Gastroesophageal sphincter (tissue), 4 donors: Measurements from ENCODE around the gene DOCK9. TPM values are rescaled to one million over a fixed set of nuclear protein-coding genes. Genes with fewer than 3 reads are reported as not detected.

Experiments
- ATAC-seq: fragments of 150-250 bp; one replicate; pipeline ENCODE4 v1.9.1; 2016; ENCODE audit warnings: mild to moderate bottlenecking, moderate library complexity
- H3K27ac ChIP-seq, 4 donors: fragments of 200-600 bp; sonication (generic) in 3 of 4; 1 replicate in 3 of 4; 2 replicates in 1 of 4; pipeline ENCODE4 v1.5.1; 2016 to 2019
- H3K27me3 ChIP-seq: fragments of 200-600 bp; sonication (generic); one replicate; pipeline ENCODE4 v1.5.1; 2019
- H3K36me3 ChIP-seq, 2 donors: fragments of 200-600 bp; sonication (generic); one replicate each; pipeline ENCODE4 v1.5.1; 2019; ENCODE audit warnings: control low read depth in 1 of 2
- H3K4me1 ChIP-seq, 3 donors: fragments of 200-600 bp; sonication (generic); 1 replicate in 2 of 3; 2 replicates in 1 of 3; pipeline ENCODE4 v1.5.1; 2016 to 2019; ENCODE audit warnings: control low read depth in 2 of 3
- H3K4me3 ChIP-seq, 2 donors: fragments of 200-600 bp; sonication (generic); one replicate each; pipeline ENCODE4 v1.5.1; 2019; ENCODE audit warnings: mild to moderate bottlenecking in 1 of 2, moderate library complexity in 1 of 2
- H3K9me3 ChIP-seq, 3 donors: fragments of 200-600 bp; sonication (generic); one replicate each; pipeline ENCODE4 v1.5.1; 2017 to 2019; ENCODE audit warnings: control low read depth in 2 of 3
- EP300 ChIP-seq: sonication (generic); formaldehyde crosslinking; IDR thresholded peaks from one replicate; pipeline ENCODE4 v1.6.1; 2017; ENCODE audit warnings: antibody characterized with exemption, mild to moderate bottlenecking
- POLR2A ChIP-seq, 2 donors: fragments of 450-650 bp; IDR thresholded peaks; one replicate each; pipeline ENCODE4 v1.6.1; 2017; ENCODE audit warnings: antibody characterized with exemption in 2 of 2, mild to moderate bottlenecking in 2 of 2, moderate library complexity in 1 of 2
- POLR2AphosphoS5 ChIP-seq: sonication (generic); formaldehyde crosslinking; IDR thresholded peaks from one replicate; pipeline ENCODE4 v1.6.1; 2017; ENCODE audit warnings: antibody characterized with exemption
- WGBS, 2 donors: methylation state at CpG; one replicate each; pipeline ENCODE4 v1.1.5; 2018; ENCODE audit warnings: low coverage in 1 of 2; 5-methylcytosine and 5-hydroxymethylcytosine counted together
- total RNA-seq, 4 donors: library from RNA; depleted of rRNA; stranded (reverse); fragments of >200 nt; gene quantifications; one replicate each; pipeline ENCODE4 v1.1.0, GENCODE V29; 2016
- TF ChIP-seq, protein P1 (sequence below), 4 experiments: fragments of 200-600 bp in 2 of 4; fragments of 450-650 bp in 2 of 4; sonication (generic) in 1 of 4; IDR thresholded peaks; one replicate each; pipeline ENCODE4 v1.5.1; 2017 to 2019; ENCODE audit warnings: antibody characterized with exemption in 4 of 4, mild to moderate bottlenecking in 2 of 4, moderate library complexity in 2 of 4

The DOCK9 gene
- total RNA-seq, 4 donors from 2014 or later = 84.1 to 203 (median 150) TPM

DNA sequence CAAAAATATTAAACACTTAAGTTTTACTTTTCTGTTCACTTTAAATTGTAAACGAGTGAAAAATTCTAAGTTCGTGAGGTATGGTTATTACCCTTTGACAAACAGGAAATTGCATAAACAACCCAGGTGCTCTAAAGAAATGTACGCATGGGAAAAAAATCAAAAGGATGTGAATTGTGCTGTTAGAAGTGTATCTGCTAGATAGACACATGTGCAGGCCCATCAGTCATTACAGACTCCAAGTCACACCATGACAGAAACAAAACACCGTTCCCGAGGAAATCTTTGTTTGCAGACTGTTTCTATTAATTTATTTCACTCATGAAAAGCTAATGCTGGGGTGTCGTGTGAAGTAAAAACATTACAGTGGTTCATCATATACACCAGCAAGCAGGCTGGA, 17.0 kb upstream of the DOCK9 start:
- Histone ChIP-seq H3K36me3 (no peaks in the 10 kb centered on the region), H3K9me3 (no peaks in the 10 kb centered on the region), H3K4me1 (peaks cover 0 to 46% (median 16%) of the 10 kb centered on the region in 3 donors), H3K27ac (no peak overlapping the region), H3K4me3 (no peak overlapping the region), H3K27me3 (no peaks in the 10 kb centered on the region)
- TF ChIP-seq POLR2AphosphoS5 (no peak), POLR2A (IDR thresholded peaks at IDR 0.05) (no peak), EP300 (no peak)
- TF ChIP-seq, protein P1, sequence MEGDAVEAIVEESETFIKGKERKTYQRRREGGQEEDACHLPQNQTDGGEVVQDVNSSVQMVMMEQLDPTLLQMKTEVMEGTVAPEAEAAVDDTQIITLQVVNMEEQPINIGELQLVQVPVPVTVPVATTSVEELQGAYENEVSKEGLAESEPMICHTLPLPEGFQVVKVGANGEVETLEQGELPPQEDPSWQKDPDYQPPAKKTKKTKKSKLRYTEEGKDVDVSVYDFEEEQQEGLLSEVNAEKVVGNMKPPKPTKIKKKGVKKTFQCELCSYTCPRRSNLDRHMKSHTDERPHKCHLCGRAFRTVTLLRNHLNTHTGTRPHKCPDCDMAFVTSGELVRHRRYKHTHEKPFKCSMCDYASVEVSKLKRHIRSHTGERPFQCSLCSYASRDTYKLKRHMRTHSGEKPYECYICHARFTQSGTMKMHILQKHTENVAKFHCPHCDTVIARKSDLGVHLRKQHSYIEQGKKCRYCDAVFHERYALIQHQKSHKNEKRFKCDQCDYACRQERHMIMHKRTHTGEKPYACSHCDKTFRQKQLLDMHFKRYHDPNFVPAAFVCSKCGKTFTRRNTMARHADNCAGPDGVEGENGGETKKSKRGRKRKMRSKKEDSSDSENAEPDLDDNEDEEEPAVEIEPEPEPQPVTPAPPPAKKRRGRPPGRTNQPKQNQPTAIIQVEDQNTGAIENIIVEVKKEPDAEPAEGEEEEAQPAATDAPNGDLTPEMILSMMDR (IDR thresholded peaks at IDR 0.05) = no peak
- ATAC-seq = no peak
- 70 to 76% methylated on average over 6 of the region's 6 CpGs for WGBS, 2 donors

DNA sequence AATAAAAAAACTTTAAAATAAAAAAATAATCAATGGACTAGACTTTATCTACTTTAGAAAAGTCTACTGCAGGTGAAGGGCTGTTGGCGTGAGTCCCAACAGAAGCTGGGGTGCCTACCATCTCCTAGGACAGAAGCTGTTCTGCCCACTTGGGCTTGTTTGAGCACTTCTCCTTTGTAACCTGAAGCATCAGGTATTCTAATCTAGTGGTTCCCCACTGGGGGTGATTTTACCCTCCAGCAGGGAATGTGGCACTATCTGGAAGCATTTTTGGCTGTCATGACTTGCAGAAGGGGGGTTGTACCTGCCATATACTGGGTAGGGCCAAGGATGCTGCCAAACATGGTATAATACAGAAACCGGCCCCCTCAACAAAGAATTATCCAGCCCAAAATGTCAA, 16.2 kb upstream of the DOCK9 start:
- 100% methylated on average over 2 of the region's 2 CpGs for WGBS, 2 donors
- peaks cover 0 to 40% (median 13%) of the 10 kb centered on the region in 3 donors for H3K4me1 ChIP-seq
- H3K27me3 ChIP-seq = no peaks in the 10 kb centered on the region
- no peak overlapping the region for H3K4me3 ChIP-seq
- H3K27ac ChIP-seq = no peak overlapping the region
- no peak for ATAC-seq
- TF ChIP-seq EP300 (no peak), POLR2A (IDR thresholded peaks at IDR 0.05) (no peak), POLR2AphosphoS5 (no peak)
- TF ChIP-seq, protein P1 (IDR thresholded peaks at IDR 0.05) = no peak
- no peaks in the 10 kb centered on the region for H3K36me3 ChIP-seq
- H3K9me3 ChIP-seq = no peaks in the 10 kb centered on the region

DNA sequence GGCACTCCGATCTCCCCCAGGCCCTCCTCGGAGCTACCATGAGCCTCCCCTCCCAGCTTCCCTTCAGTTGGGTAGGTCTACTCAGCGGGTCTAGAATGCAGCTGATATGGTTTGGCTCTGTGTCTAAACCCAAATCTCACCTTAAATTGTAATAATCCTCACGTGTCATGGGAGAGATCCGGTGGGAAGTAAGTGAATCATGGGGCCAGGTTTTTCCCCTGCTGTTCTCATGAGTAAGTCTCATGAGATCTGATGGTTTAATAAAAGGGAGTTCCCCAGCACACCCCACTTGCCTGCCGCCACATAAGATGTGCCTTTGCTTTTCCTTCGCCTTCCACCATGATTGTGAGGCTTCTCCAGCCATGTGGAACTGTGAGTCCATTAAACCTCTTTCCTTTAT, 14.5 kb upstream of the DOCK9 start:
- TF ChIP-seq POLR2AphosphoS5 (no peak), POLR2A (IDR thresholded peaks at IDR 0.05) (no peak), EP300 (no peak)
- TF ChIP-seq, protein P1 (IDR thresholded peaks at IDR 0.05) = no peak
- Histone ChIP-seq H3K9me3 (no peaks in the 10 kb centered on the region), H3K4me3 (no peak overlapping the region), H3K4me1 (peaks cover 0 to 40% (median under 1%) of the 10 kb centered on the region in 3 donors), H3K36me3 (no peaks in the 10 kb centered on the region), H3K27ac (no peak overlapping the region), H3K27me3 (no peaks in the 10 kb centered on the region)
- WGBS, 2 donors = 50 to 73% methylated on average over 2 to 7 of the region's 7 CpGs
- no peak for ATAC-seq

DNA sequence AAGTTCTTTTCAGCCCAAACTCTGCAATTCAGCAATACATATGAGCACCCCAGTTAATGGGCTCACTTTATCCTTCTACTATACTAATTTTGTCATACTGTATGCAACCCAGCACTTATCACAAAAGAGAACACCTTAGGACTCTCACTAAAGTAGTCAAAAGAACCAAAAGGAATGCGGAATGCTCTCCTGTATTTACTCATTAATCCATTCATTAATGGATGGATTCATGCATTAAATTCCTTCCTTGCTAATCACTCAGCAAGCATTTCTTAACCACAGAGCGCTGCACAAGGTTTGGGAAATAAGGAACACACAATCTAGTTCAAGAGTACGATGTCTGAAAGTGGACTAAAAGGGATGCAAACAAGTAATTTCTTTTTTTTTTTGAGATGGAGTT, 12.8 kb upstream of the DOCK9 start:
- WGBS, 2 donors = 98 to 100% methylated on average over 1 to 3 of the region's 3 CpGs
- H3K27me3 ChIP-seq = no peaks in the 10 kb centered on the region
- TF ChIP-seq POLR2AphosphoS5 (no peak), EP300 (no peak), POLR2A (IDR thresholded peaks at IDR 0.05) (no peak)
- TF ChIP-seq, protein P1 (IDR thresholded peaks at IDR 0.05) = no peak

DNA sequence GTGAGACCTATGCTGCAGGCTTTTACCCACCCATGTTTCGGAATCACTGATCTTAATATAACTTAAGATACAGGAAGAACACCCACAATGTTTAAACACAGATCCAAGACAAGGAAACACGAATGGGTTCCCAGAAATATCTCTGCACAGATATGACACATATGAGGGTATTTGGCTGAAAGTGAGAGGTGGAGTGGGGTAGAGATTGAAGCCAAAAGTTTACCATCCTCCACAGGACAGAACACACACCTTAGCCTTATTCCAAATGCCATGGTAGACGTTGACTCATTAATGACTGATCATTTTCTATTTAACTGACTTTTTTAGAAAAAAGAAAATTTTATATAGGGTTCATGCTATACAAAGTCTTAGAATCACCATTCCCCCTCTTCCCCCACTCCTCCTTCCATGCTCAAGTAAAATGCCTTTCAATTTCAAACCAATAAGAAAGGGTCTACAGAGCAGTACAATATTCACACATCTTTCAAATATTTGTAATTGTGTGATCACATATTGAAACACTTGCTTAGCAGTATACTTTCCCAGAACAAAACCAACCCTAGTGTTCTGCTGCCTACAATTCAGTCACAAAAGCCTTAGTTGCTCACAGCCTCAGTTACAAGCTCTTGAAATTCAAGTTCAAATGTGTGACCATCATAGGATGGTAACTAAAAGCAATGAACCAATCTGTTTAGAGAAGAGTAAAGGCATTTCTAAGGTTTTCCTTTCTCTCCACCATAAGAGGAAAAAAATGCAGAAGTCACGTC, 11.8 kb upstream of the DOCK9 start:
- no peaks in the 10 kb centered on the region for H3K9me3 ChIP-seq
- H3K36me3 ChIP-seq = no peaks in the 10 kb centered on the region
- WGBS, 2 donors = 83 to 88% methylated on average over 4 of the region's 4 CpGs
- no peak overlapping the region for H3K4me3 ChIP-seq
- no peak overlapping the region for H3K27ac ChIP-seq
- no peak for ATAC-seq
- TF ChIP-seq, protein P1 (IDR thresholded peaks at IDR 0.05) = no peak
- no peak for TF ChIP-seq POLR2A (IDR thresholded peaks at IDR 0.05)
- TF ChIP-seq POLR2AphosphoS5 = no peak
- no peak for TF ChIP-seq EP300
- no peaks in the 10 kb centered on the region for H3K27me3 ChIP-seq
- peaks cover 0 to 57% (median 0%) of the 10 kb centered on the region in 3 donors for H3K4me1 ChIP-seq

More for the DNA sequence above, 12.8 kb upstream of the DOCK9 start:
- Histone ChIP-seq H3K36me3 (no peaks in the 10 kb centered on the region), H3K4me1 (peaks cover 0 to 46% (median 0%) of the 10 kb centered on the region in 3 donors), H3K9me3 (no peaks in the 10 kb centered on the region), H3K4me3 (no peak overlapping the region), H3K27ac (no peak overlapping the region)
- ATAC-seq = no peak
